ENCODE data around the gene HNRNPU. TPM values are rescaled to one million over a fixed set of nuclear protein-coding genes. Genes with fewer than 3 reads are reported as not detected.

HNRNPU gene
- total RNA-seq, 1 donor from 2014 or later, result 358 TPM

DNA sequence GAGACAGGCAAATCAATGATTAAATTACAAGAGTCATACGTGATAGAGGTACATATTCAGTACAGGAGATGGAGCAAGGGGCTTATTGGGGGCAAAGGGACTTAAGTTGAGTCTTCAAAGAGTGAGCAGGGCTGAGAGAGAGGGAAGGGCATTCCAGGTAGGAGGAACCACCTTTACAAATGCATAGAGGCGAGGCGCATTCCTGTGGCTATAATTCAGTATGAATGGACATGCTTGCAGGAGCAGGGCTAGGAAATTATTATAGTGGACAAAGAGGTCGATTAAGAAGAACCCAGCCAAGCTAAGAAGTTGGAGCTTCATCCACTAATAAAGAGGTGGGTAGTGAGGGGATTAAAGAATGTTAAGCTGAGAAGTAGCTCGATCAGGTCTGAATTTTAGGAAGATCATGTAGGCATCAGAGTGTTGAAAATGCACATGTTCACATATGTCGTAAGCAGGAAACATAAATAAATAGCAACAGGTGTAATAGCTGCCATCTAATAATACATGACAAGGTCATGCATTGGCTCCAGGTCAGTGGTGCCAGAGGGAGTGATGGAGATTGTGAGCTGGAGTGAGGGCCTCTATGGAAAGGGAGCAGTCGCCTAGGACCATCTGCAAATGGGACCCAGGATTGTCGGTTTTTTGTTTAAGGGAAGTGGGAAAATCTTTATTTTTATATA lies 12.0 kb upstream of the HNRNPU start:
- H3K36me3 ChIP-seq (ENCODE audit: control insufficient read depth, insufficient read depth, low read length), result no peaks in the 10 kb centered on the region
- TF ChIP-seq, protein P1, sequence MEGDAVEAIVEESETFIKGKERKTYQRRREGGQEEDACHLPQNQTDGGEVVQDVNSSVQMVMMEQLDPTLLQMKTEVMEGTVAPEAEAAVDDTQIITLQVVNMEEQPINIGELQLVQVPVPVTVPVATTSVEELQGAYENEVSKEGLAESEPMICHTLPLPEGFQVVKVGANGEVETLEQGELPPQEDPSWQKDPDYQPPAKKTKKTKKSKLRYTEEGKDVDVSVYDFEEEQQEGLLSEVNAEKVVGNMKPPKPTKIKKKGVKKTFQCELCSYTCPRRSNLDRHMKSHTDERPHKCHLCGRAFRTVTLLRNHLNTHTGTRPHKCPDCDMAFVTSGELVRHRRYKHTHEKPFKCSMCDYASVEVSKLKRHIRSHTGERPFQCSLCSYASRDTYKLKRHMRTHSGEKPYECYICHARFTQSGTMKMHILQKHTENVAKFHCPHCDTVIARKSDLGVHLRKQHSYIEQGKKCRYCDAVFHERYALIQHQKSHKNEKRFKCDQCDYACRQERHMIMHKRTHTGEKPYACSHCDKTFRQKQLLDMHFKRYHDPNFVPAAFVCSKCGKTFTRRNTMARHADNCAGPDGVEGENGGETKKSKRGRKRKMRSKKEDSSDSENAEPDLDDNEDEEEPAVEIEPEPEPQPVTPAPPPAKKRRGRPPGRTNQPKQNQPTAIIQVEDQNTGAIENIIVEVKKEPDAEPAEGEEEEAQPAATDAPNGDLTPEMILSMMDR (IDR thresholded peaks at IDR 0.05; ENCODE audit: insufficient read depth, low read length, poor library complexity, severe bottlenecking), result no peak
- H3K27me3 ChIP-seq (ENCODE audit: control insufficient read depth, insufficient read depth, low read length), result no peaks in the 10 kb centered on the region
- no peak for DNase-seq (ENCODE audit: low read depth)
- H3K4me3 ChIP-seq (ENCODE audit: low read depth, low read length), result no peak overlapping the region

DNA sequence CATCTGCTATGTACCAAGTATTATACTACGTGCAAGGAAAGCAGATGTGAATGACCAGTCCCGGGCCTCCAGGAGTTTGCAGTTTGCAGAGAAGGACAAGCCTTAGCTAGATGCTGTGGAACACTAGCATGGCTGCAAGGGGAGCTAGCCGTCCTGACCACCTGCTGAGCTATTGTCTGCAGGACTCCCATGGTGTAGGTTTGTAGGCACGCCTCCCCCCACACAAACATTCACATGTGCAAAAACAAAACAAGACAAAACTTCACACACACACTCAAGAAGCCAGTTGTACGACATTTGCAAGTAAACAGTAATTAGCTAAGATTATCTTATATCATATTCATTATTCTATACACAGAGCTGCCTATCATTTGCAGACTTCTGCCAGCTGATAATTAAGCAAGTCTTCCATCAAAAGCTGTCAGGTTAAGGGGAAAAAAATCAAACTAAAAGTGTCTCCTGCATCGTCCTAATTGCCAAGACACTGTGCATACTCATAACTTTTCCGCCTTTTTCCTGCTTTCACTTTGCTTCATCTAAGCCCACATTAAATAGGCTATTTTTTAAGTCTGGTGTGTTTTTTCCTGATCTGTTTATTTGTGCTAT lies 10.7 kb upstream of the HNRNPU start:
- no peak for DNase-seq (ENCODE audit: low read depth)
- Histone ChIP-seq H3K36me3 (ENCODE audit: control insufficient read depth, insufficient read depth, low read length) (no peaks in the 10 kb centered on the region), H3K27me3 (ENCODE audit: control insufficient read depth, insufficient read depth, low read length) (no peaks in the 10 kb centered on the region), H3K4me3 (ENCODE audit: low read depth, low read length) (no peak overlapping the region)
- TF ChIP-seq, protein P1 (IDR thresholded peaks at IDR 0.05; ENCODE audit: insufficient read depth, low read length, poor library complexity, severe bottlenecking), result no peak

GRCh38 chr1:244869950-244870349 lies 5.6 kb upstream of the HNRNPU start:
- H3K4me3 ChIP-seq (ENCODE audit: low read depth, low read length), result no peak overlapping the region
- DNase-seq (ENCODE audit: low read depth), result no peak
- TF ChIP-seq, protein P1 (IDR thresholded peaks at IDR 0.05; ENCODE audit: insufficient read depth, low read length, poor library complexity, severe bottlenecking), result no peak
- H3K36me3 ChIP-seq (ENCODE audit: control insufficient read depth, insufficient read depth, low read length), result no peaks in the 10 kb centered on the region
- H3K27me3 ChIP-seq (ENCODE audit: control insufficient read depth, insufficient read depth, low read length), result no peaks in the 10 kb centered on the region

DNA sequence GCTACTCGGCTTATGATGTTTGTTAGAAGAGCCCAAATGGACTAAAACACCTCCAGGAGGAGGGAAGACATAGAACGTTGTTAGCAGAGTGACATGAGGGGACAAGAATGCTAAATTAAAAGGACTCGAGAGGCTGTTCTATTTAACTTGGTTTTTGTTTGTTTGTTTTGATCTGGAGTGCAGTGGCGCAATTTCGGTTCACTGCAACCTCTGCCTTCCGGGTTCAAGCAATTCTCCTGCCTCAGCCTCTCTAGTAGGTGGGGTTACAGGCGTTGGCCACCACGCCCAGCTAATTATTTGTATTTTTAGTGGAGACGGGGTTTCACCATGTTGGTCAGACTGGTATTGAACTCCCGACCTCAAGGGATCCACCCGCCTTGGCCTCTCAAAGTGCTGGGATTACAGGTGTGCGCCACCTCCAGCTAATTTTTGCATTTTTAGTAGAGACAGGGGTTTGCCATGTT lies 5.1 kb upstream of the HNRNPU start:
- H3K27me3 ChIP-seq (ENCODE audit: control insufficient read depth, insufficient read depth, low read length), result no peaks in the 10 kb centered on the region
- H3K4me3 ChIP-seq (ENCODE audit: low read depth, low read length), result no peak overlapping the region
- no peaks in the 10 kb centered on the region for H3K36me3 ChIP-seq (ENCODE audit: control insufficient read depth, insufficient read depth, low read length)
- TF ChIP-seq, protein P1 (IDR thresholded peaks at IDR 0.05; ENCODE audit: insufficient read depth, low read length, poor library complexity, severe bottlenecking), result no peak
- no peak for DNase-seq (ENCODE audit: low read depth)

DNA sequence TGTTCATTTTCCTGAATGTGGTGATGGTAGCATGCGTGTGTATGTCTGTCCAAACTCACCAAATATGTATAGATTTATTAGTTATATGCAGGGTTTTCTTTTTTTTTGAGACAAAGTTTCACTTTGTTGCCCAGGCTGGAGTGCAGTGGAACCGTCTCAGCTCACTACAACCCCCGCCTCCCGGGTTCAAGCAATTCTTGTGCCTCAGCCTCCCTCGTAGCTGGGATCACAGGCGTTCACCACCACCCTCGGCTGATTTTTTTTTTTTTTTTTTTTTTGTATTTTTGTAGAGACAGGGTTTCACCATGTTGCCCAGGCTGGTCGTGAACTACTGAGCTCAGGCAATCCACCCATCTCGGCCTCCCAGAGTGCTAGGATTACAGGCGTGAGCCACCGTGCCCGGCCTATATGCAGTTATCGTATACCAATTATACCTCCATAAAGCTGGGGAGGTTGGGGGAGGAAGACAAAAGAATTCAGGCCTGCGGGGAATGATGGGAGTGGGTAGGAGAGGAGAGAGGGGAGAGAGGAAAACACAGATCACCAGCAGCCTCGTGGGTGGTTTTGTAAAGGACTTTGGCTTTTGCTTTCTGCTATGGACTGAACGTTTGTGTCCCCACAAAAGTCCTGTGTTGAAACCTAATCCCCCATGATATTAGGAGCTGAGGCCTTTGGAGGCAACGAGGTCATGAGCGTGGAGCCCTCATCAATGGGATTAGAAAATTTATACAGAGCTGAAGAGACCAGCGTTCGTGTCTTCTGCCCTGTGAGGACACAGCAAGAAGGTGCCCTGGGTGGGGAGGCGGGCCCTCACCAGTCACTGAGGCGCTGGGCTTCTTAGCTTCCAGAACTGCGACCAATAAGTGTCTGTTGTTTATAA lies 4.4 kb upstream of the HNRNPU start:
- H3K36me3 ChIP-seq (ENCODE audit: control insufficient read depth, insufficient read depth, low read length), result no peaks in the 10 kb centered on the region
- no peak for DNase-seq (ENCODE audit: low read depth)
- TF ChIP-seq, protein P1 (IDR thresholded peaks at IDR 0.05; ENCODE audit: insufficient read depth, low read length, poor library complexity, severe bottlenecking), result no peak
- H3K27me3 ChIP-seq (ENCODE audit: control insufficient read depth, insufficient read depth, low read length), result no peaks in the 10 kb centered on the region
- no peak overlapping the region for H3K4me3 ChIP-seq (ENCODE audit: low read depth, low read length)
